HG03280 (cell line): Measurements from ENCODE around the gene PI4KB.

Source experiments
- ATAC-seq: cut with Tn5 transposase; IDR thresholded peaks from one replicate; pipeline ENCODE4 v1.9.1; 2021; ENCODE audit warnings: mild to moderate bottlenecking, moderate library complexity; ENCODE audit not compliant: unreplicated experiment

Gene PI4KB

GRCh38 chr1:151312826-151313225, 14.4 kb downstream of the PI4KB start:
- ATAC-seq: no peak

- ATAC-seq: no peak
Observed at GRCh38 chr1:151312411-151312810, 14.8 kb downstream of the PI4KB start.

- no peak for ATAC-seq
Observed at GRCh38 chr1:151311589-151312331, 15.5 kb downstream of the PI4KB start.

GRCh38 chr1:151311011-151311410, 16.2 kb downstream of the PI4KB start:
- no peak for ATAC-seq

GRCh38 chr1:151309811-151310323, 17.3 kb downstream of the PI4KB start:
- no peak for ATAC-seq

GRCh38 chr1:151294742-151295462, 32.3 kb downstream of the PI4KB start:
- ATAC-seq: no peak

- ATAC-seq: no peak
Observed at GRCh38 chr1:151293093-151293492, 34.1 kb downstream of the PI4KB start.

- no peak for ATAC-seq
Observed at GRCh38 chr1:151292207-151293030, 34.8 kb downstream of the PI4KB start.

GRCh38 chr1:151290709-151291303, 36.4 kb downstream of the PI4KB start:
- ATAC-seq: no peak

- no peak for ATAC-seq
Observed at GRCh38 chr1:151289991-151290708, 37.1 kb downstream of the PI4KB start.

GRCh38 chr1:151289080-151289935, 37.9 kb downstream of the PI4KB start:
- no peak for ATAC-seq

- ATAC-seq: no peak
Observed at GRCh38 chr1:151288502-151288901, 38.7 kb downstream of the PI4KB start.

GRCh38 chr1:151287767-151288500, 39.3 kb downstream of the PI4KB start:
- no peak for ATAC-seq

GRCh38 chr1:151287341-151287699, 39.9 kb downstream of the PI4KB start:
- no peak for ATAC-seq

GRCh38 chr1:151286619-151287340, 40.4 kb downstream of the PI4KB start:
- ATAC-seq: no peak

GRCh38 chr1:151284013-151284577, 43.1 kb downstream of the PI4KB start:
- ATAC-seq: no peak

- ATAC-seq: no peak
Observed at GRCh38 chr1:151282883-151283725, 44.1 kb downstream of the PI4KB start.
